Middle frontal gyrus (tissue), 1 donor: ENCODE data around the gene FAM20C.

Experiments
- DNase-seq: peaks from one replicate; pipeline ENCODE4 v3.0.0-alpha.2; 2015; ENCODE audit warnings: low spot score; ENCODE audit errors: extremely low spot score

Gene FAM20C

GRCh38 chr7:158771-159170 lies 33.6 kb upstream of the FAM20C start:
- no peak for DNase-seq

GRCh38 chr7:159370-160270 lies 32.8 kb upstream of the FAM20C start:
- no peak for DNase-seq

- no peak for DNase-seq
Measured at GRCh38 chr7:160958-161725, 31.2 kb upstream of the FAM20C start.

- no peak for DNase-seq
Measured at GRCh38 chr7:162632-163297, 29.6 kb upstream of the FAM20C start.

GRCh38 chr7:163298-163695 lies 29.1 kb upstream of the FAM20C start:
- DNase-seq: no peak

- no peak for DNase-seq
Measured at GRCh38 chr7:163971-164881, 28.1 kb upstream of the FAM20C start.

GRCh38 chr7:164882-165660 lies 27.3 kb upstream of the FAM20C start:
- DNase-seq: no peak

GRCh38 chr7:165661-166337 lies 26.6 kb upstream of the FAM20C start:
- DNase-seq: no peak

GRCh38 chr7:166338-167060 lies 25.9 kb upstream of the FAM20C start:
- DNase-seq: no peak

- DNase-seq: no peak
Measured at GRCh38 chr7:167090-167855, 25.1 kb upstream of the FAM20C start.

GRCh38 chr7:167976-168791 lies 24.2 kb upstream of the FAM20C start:
- DNase-seq: no peak

- no peak for DNase-seq
Measured at GRCh38 chr7:169276-170172, 22.8 kb upstream of the FAM20C start.

GRCh38 chr7:170551-171363 lies 21.6 kb upstream of the FAM20C start:
- no peak for DNase-seq

- no peak for DNase-seq
Measured at GRCh38 chr7:171364-171904, 20.9 kb upstream of the FAM20C start.

- DNase-seq: no peak
Measured at GRCh38 chr7:171912-172515, 20.4 kb upstream of the FAM20C start.
